Kidney (tissue), 14 donors: ENCODE data around the gene DDIT3. TPM values are rescaled to one million over a fixed set of nuclear protein-coding genes. Genes with fewer than 3 reads are reported as not detected.

Experiments
- DNase-seq, 5 donors: peaks; one replicate each; pipeline ENCODE4 v3.0.0-alpha.2; 2013 to 2020
- FAIRE-seq: peaks from 2 replicates; lab custom pipeline; 2012; peaks lifted over from hg19 to GRCh38; lab: Jason Lieb, UNC
- H3K27ac ChIP-seq, 2 donors: one replicate each; pipeline ENCODE4 v1.7.0; 2013; ENCODE audit warnings: low read depth in 2 of 2, low read length in 2 of 2, inconsistent platforms in 1 of 2
- H3K27me3 ChIP-seq: one replicate; pipeline ENCODE4 v1.7.1; 2013; ENCODE audit warnings: low read length, inconsistent platforms; ENCODE audit not compliant: control insufficient read depth, insufficient read depth
- H3K36me3 ChIP-seq, 3 donors: one replicate each; pipeline versions ENCODE4 v1.7.0 to v1.7.1; 2013; ENCODE audit warnings: low read length in 3 of 3, control low read depth in 1 of 3, inconsistent platforms in 1 of 3; ENCODE audit not compliant: insufficient read depth in 3 of 3, control insufficient read depth in 2 of 3
- H3K4me1 ChIP-seq, 3 donors: one replicate each; pipeline versions ENCODE4 v1.7.0 to v1.7.1; 2013; ENCODE audit warnings: low read length in 3 of 3, inconsistent platforms in 1 of 3, low read depth in 1 of 3; ENCODE audit not compliant: control insufficient read depth in 2 of 3, insufficient read depth in 2 of 3
- H3K4me3 ChIP-seq, 3 donors: one replicate each; pipeline versions ENCODE4 v1.7.0 to v1.8.1; 2013; ENCODE audit warnings: low read length in 3 of 3, control low read depth in 1 of 3, inconsistent platforms in 1 of 3
- H3K9ac ChIP-seq, 3 donors: one replicate each; pipeline versions ENCODE4 v1.7.0 to v1.7.1; 2013; ENCODE audit warnings: low read length in 3 of 3, control low read depth in 1 of 3, inconsistent platforms in 1 of 3
- H3K9me3 ChIP-seq, 3 donors: one replicate each; pipeline versions ENCODE4 v1.7.0 to v1.7.1; 2013; ENCODE audit warnings: low read length in 3 of 3, control low read depth in 1 of 3, inconsistent platforms in 1 of 3; ENCODE audit not compliant: control insufficient read depth in 2 of 3, insufficient read depth in 1 of 3
- intact Hi-C: fragments of 100-400 bp; cut with DNase I; formaldehyde crosslinking; loops from one replicate; pipeline ENCODE4 v1.11.1; 2022
- polyA plus RNA-seq: library from polyadenylated mRNA; stranded (reverse); fragments of 350-450 nt; fragmentation: Illumina TruSeq; extraction: RNeasy Lipid Tissue Mini Kit (QIAGEN cat#74804); gene quantifications from one replicate; pipeline ENCODE4 v1.2.3, GENCODE V29; 2014; ENCODE audit warnings: low read depth, low replicate concordance; ENCODE audit not compliant: insufficient read depth
- total RNA-seq: library from RNA; stranded (reverse); fragmentation: NEBNext Ultra II Directional; extraction: Animal tissue kit (Norgen Biotek cat#: 25700); gene quantifications from one replicate; pipeline ENCODE4 v1.2.1, GENCODE V29; 2021
- TF ChIP-seq, protein P1 (sequence below): IDR thresholded peaks from 3 replicates; pipeline ENCODE4 v1.5.1; 2012; ENCODE audit warnings: mild to moderate bottlenecking, moderate library complexity, borderline replicate concordance; ENCODE audit not compliant: insufficient read depth; ENCODE audit errors: extremely low read depth
- donor health status: control.
- donor health status: control.
- donor health status: control.
- donor health status: control.
- donor health status: control.
- donor health status: DM: yes; HTN: yes; CAD: no.
- donor health status: Normal renal cell carcinoma (clear cell type).

Gene DDIT3
- total and polyA plus RNA-seq, 2 donors from 2014 or later = 34.1 to 83.1 TPM

DNA sequence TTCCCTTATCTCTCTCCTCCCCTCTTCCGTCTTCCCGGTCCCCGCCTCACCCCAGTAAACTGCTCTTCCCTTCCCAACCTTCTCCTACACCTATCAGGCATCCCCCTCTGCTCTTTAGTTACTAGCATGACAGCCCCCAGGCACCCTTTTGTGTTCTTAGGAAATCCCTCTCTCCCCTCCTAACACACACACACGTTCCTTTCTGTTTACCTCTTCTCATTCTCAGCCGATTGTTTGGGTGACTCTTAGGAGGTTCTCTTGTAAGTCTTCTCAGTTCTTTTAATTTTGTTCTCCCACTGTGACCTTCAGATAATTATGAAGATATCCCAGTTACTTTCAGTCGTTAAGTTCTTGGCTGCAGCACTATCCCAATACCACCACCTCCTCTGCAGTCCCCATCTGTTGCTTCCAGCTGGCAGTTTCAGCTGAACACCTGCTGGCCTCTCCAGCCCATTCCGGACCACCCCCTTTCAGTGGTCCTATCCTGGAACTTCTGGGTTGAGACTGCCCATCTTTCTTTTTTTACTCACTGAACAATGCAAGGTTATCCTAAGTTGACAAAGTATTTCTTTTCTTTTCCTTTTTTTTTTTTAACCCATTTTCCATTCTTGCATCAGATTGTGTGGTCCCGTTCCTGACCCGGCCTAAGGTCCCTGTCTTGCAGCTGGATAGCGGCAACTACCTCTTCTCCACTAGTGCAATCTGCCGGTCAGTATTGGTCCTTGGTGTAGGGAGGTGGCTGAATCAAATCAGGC is 31.7 kb downstream of the DDIT3 start:
- DNase-seq = no peak
- Histone ChIP-seq H3K9me3 (no peaks in the 10 kb centered on the region), H3K4me1 (peaks cover 0 to 10% (median 0%) of the 10 kb centered on the region in 3 donors), H3K27ac (peak overlapping the region in 1 of 2 donors; percentile 77), H3K27me3 (no peaks in the 10 kb centered on the region), H3K9ac (peak overlapping the region; percentile 89 to 96 (median 90)), H3K36me3 (peaks cover 8 to 27% (median 8%) of the 10 kb centered on the region in 3 donors), H3K4me3 (peak overlapping the region; percentile 90 to 99 (median 99))
- FAIRE-seq = no peak
- TF ChIP-seq, protein P1, sequence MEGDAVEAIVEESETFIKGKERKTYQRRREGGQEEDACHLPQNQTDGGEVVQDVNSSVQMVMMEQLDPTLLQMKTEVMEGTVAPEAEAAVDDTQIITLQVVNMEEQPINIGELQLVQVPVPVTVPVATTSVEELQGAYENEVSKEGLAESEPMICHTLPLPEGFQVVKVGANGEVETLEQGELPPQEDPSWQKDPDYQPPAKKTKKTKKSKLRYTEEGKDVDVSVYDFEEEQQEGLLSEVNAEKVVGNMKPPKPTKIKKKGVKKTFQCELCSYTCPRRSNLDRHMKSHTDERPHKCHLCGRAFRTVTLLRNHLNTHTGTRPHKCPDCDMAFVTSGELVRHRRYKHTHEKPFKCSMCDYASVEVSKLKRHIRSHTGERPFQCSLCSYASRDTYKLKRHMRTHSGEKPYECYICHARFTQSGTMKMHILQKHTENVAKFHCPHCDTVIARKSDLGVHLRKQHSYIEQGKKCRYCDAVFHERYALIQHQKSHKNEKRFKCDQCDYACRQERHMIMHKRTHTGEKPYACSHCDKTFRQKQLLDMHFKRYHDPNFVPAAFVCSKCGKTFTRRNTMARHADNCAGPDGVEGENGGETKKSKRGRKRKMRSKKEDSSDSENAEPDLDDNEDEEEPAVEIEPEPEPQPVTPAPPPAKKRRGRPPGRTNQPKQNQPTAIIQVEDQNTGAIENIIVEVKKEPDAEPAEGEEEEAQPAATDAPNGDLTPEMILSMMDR = no peak
- intact Hi-C loops = no loop called here

DNA sequence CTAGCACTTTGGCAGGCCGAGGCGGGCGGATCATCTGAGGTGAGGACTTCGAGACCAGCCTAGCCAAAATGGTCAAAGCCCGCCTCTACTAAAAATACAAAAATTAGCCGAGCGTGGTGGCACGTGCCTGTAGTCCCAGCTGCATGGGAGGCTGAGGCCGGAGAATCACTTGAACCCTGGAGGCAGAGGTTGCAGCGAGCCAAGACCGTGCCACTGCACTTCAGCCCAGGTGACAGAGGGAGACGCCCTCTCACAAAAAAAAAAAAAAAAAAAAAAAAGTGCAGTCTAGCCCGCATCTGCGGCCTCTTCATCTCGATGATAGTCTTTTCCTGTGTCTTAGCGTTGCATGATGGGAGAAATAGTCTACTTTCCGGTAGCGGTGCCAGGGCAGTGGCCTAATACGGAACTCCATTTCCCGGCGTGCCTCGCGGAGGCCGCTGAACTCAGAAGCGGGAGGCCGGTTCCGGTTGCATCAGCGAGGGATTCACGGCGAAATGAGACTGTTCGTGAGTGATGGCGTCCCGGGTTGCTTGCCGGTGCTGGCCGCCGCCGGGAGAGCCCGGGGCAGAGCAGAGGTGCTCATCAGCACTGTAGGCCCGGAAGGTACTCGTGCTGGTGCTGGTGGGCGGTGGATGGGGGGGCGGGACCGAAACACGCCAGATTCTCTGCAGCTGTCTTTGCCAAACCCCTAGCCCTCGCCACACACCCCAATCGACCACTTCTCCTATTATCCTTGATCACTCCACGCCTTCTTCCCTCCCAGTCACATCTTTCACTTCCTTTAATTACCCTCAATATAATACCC is 32.5 kb downstream of the DDIT3 start, which contains the start of gene MARS1:
MARS1 (plus strand) TSS at position 472 of the 805 bp plus-strand sequence; CDS start at position 495, 23 bp downstream.
- Histone ChIP-seq H3K36me3 (peaks cover 8 to 27% (median 8%) of the 10 kb centered on the region in 3 donors), H3K9ac (peak within 1 kb of the TSS; percentile 89 to 96 (median 90)), H3K4me1 (peaks cover 0 to 10% (median 0%) of the 10 kb centered on the region in 3 donors), H3K27ac (peak within 1 kb of the TSS in 1 of 2 donors; percentile 77), H3K4me3 (peak within 1 kb of the TSS; percentile 90 to 99 (median 99)), H3K27me3 (no peaks in the 10 kb centered on the region), H3K9me3 (no peaks in the 10 kb centered on the region)
- intact Hi-C loops = no loop called here
- DNase-seq (peak; percentile 94 to 98 (median 97)), FAIRE-seq (peak; percentile 73)
- TF ChIP-seq, protein P1 = no peak

DNA sequence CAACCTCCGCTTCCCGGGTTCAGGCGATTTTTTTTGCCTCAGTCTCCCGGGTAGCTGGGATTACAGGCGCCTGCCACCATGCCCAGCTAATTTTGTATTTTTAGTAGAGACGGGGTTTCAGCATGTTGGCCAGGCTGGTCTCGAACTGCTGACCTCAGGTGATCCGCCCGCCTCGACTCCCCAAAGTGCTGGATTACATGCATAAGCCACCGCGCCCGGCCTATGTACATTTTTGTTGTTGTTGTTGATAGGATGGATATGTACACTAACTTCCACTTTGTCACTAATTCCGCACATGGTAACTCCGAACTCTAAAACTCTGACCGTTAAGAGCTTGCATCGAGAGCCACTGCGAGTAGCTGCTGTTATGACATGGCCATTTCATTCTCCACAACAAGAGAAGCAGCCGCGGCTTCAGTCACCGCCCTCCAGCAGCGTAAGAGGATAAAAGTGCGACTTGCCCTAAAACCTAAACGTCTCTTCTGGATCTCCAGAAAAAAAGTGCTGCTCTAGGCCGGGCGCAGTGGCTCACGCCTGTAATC is 33.2 kb downstream of the DDIT3 start:
- intact Hi-C loops = no loop called here
- FAIRE-seq (no peak), DNase-seq (no peak)
- no peak overlapping the region for H3K9ac ChIP-seq
- H3K27me3 ChIP-seq = no peaks in the 10 kb centered on the region
- no peaks in the 10 kb centered on the region for H3K9me3 ChIP-seq
- peaks cover 0 to 10% (median 0%) of the 10 kb centered on the region in 3 donors for H3K4me1 ChIP-seq
- TF ChIP-seq, protein P1 = no peak
- no peak overlapping the region for H3K27ac ChIP-seq
- H3K4me3 ChIP-seq = peak overlapping the region; percentile 16 to 99 (median 90)
- peaks cover 8 to 24% (median 8%) of the 10 kb centered on the region in 3 donors for H3K36me3 ChIP-seq
